DMS153 treated with DMSO at 0.1 percent for 48 hours (cell line): ENCODE measurements around the gene IL1RAPL1.
A peak's percentile ranks its signal among the peaks of the same experiment; 100 is the strongest.
"Not testable (repeated sequence)": the region's sequence is repeated elsewhere in the genome, so short reads cannot be mapped to it uniquely, and the experiment has no call there.

ENCODE experiments used
- DNase-seq: peaks from one replicate; lab custom pipeline; 2025; ENCODE audit not compliant: unreplicated experiment; lab: John Stamatoyannopoulos, UW

The IL1RAPL1 gene

DNA sequence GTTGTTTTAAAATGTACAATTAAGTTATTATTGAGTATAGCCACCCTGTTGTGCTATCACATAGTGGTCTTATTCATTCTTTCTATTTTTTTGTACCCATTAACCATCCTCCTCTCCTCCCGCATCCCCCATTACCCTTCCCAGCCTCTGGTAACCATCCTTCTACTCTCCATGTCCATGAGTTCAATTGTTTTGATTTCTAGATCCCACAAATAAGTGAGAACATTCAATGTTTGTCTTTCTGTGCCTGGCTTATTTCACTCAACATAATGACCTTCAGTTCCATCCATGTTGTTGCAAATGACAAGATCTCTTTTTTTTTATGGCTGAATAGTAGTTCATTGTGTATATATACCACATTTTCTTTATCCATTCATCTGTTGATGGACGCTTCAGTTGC is 179.3 kb downstream of the IL1RAPL1 start:
- DNase-seq = not testable (repeated sequence)

DNA sequence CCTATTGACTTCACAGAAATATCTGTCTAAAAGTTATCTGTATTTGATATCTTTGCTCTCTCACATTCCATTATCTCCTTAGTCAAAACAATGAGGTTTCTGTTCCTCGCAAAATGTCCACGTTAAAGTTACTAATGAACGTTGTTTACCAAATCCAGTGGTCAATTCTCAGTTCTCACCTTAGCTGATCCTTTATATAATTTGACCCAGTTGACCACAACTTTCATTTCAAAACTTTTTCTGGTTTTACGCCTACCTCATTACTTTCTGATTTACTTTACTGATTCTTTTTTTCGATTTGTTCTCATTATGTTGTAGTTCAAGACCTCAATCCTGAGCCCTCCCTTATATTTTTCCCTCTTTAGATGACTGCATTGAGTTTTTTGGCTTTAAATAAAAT is 186.6 kb downstream of the IL1RAPL1 start:
- no peak for DNase-seq

DNA sequence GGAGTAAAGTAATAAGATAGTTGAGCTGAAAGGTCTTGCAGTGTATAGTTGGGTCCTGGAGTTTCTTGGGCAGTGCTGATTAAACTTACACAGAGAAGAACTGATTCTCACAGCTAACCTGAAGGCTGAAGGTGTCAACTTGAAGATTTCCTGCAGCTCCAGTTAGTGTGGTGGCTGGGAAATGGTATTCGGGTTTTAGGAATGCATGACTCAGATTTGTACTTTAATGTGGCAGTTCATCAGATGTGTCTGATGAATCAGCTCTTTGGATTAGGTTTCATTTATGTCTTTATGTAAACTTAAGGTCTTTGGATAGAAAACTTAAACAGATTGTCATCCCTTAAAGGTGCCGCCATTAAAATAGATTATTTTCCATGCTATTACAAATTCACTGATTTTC is 200.0 kb downstream of the IL1RAPL1 start:
- DNase-seq = no peak

DNA sequence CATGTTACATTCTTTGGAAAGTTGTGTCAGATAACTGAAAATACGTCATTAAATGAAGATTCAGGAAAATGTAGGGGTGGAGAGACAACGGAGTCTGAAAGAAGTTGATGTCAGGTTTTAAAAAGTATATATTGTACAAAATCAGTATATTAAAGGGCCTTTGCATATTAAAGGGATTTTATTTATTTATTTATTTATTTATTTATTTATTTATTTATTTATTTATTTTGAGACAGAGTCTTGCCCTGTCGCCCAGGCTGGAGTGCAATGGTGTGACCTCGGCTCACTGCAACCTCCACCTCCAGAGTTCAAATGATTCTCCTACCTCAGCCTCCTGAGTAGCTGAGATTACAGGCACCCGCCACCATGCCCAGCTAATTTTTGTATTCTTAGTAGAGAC is 213.4 kb downstream of the IL1RAPL1 start:
- not testable (repeated sequence) for DNase-seq

DNA sequence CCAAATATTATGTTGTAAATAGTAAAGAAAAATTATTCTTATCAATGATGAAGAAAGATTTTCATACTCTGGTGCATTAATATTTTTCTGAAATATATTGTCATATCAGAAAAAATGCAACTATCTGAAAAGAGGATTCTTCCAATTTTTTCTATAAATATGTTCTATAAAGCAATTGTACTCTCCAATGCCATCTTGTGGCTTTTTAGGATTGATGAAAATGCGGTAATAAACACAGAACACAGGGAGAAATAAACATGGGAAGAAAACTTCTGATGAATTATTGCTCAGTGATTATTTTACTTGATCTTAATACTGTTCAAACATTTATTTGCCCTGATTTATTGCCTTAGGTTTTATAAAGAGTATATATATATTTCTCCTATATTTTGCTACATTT is 215.4 kb downstream of the IL1RAPL1 start:
- no peak for DNase-seq

DNA sequence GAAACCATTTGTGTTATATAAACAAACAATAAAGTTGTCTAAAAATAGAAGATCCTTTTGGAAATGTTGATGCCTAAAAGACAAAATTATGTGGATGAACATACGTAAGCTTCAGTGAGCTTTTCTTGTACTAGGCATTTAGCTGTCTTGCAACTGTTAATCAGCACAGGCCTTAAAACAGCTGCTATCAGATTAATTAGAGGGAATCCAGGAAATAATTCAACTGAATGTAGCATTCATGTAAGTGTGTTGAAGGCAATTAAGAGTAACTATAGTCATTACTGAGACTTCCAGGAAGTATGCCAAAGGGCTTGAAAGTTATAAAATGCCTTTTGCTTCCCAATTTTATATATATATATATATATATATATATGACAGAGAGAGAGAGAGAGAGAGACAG is 248.7 kb downstream of the IL1RAPL1 start:
- DNase-seq = no peak

DNA sequence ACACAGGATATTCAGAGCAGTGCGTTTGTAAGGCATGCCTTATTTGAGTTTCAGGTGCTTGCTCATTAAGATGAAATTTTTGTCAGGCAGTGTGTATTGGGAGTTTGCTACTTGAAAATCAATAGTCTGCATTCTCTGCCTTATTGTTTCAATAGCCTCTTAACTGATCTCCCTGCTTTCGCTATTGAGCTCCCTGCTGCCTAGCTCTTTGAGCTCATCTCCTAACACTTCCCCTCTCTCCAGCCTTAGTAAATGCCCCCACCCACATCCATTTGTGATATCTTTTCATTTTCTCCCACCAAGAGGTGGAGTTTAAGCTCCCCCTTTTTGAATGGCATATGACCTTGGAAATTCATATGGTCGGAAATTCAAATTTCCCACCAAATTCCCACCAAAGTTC is 256.6 kb downstream of the IL1RAPL1 start:
- DNase-seq = no peak

DNA sequence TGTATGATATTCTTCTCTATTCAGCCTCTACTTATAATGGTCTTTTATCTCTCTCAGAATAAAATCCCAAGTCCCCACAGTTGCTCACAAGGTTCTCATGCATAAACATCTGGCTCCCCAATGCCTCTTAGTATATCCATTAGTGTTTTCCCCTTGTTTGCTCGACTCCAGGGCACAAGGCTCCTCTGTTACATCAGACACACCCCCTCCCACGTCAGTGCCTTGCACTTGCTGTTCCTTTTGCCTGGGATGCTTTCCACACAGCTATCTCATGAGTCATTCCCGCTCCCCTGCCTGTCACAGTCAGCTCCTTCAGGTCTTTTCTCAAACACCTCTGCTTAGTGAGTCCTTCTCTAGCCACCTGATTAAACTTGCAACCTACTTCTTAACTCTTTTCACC is 260.2 kb downstream of the IL1RAPL1 start:
- DNase-seq = no peak

DNA sequence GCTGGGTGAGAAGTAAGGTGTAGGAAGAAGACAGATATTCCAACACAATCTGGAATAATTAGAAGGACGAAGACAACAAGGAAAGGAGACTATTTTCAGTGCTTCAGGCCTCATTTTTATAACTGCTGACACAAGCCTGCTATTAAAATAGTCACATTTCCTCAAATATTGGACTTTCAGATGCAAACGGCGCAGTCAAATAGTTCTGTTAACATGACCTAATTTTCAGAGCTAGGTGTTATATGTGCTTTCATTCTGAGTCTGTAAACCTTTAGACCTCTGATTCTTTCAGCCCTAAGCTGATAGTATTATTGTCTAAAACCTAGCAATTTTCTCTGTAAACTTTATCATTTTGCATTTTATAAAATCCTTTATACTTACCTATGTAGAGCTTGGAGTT is 261.5 kb downstream of the IL1RAPL1 start:
- no peak for DNase-seq

DNA sequence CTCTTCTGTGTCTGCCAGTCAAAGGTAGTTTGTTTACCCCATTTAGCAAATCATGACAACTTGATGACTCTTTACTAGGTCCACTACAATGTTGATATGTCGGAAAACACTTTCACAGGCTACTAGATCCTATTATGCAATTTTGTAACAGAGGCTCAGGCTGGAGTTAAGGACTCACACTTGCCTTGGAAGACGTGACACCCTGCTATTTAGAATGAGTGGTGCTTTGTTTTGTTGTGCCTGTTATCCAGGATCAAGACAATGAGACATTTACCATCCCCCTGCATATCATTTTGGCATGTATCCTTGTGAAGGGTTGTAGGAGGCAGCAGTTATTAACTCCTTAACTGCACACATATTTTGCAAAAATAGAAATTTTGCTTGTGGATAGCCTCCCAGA is 263.7 kb downstream of the IL1RAPL1 start:
- DNase-seq = no peak

DNA sequence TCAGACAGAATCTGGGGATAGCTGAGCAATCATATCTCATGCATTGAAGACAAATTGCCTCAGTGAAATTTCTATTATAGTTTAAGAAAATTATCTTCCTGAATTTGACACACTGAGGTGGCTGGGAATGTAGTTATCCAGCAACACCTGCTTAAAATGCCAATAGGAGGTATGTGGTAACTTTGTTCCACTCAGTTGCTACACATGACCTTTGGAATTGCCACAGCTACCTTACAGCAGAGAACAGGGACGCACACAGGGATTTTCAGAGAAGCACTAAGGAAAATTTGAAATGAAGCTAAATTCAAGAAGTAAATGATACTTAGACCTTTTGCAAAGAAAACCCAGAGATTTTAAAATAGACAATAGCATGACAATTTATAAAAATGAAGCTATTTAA is 264.6 kb downstream of the IL1RAPL1 start:
- DNase-seq = no peak

DNA sequence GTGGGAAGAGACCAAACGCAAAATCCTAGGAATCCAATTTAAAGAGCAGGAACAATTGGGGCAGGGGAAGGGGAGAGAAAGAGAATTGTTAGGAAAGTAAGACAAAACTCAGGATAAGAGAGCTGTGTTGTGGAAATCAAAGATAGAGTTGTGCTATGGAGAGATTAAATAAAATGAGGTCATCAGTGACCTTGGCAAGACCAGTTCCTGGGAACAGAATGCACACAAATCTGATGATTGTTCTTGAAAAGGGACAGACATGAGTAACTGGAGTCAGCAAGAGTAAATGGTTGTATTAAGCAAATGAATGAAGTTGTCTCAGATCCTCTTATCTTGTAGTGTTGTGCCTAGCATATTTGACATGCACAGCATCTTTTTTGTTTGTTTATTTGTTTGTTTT is 267.4 kb downstream of the IL1RAPL1 start:
- DNase-seq = no peak

DNA sequence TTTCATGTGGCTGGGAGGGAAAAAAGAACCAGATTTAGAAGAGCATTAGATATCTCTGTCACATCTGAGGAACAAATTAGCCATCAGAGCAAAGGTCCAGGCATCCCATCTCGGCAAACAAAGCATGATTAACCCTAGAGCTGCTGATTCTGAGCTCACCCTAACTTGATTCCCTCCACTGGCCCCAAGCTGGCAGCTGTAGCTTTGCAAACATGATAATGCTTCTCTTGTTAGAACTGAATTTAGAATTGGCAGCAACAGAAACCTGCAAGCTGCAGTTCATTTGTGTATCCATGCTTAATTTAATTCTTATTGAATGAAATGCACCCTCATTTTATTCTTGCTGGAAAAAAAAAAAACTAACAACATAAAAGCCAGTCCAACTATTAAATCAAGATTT is 289.2 kb downstream of the IL1RAPL1 start:
- DNase-seq = no peak

DNA sequence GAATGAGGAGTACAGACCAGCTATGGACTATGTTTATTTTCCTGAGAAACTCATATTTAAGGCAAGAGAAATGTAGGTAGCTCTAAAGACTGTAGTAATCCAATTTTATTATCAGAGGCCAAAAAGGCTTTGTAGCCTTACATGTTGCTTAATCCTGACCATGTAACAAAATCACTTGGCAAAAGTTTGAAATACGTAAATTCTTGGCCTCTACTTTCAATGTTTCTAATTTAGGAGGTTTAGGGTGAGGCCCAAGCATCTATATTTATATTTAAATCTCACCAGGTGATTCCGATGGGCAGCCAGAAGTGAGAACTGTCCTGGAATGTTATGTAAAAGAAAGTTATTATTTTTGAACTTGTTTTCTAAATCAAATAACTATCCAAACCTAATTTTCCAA is 289.7 kb downstream of the IL1RAPL1 start:
- no peak for DNase-seq

DNA sequence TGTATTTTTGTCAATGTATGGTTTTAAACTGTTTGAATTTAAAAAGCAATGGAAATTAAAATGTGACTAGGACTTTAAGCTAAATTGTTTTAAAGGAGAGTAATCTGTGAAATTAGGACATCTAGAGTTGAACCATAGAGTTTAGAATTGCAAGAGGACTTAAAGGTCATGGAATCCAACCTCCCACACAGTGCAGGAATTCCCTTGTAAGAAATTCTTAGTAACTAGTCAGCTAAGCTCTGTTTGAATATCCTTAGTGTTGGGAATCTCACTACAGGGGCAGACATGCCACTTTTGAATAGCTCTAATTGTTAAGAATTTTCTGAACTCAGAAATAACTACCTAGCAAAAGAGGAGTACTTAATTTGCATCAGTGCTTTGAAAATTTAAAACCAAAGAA is 292.9 kb downstream of the IL1RAPL1 start:
- DNase-seq = no peak

DNA sequence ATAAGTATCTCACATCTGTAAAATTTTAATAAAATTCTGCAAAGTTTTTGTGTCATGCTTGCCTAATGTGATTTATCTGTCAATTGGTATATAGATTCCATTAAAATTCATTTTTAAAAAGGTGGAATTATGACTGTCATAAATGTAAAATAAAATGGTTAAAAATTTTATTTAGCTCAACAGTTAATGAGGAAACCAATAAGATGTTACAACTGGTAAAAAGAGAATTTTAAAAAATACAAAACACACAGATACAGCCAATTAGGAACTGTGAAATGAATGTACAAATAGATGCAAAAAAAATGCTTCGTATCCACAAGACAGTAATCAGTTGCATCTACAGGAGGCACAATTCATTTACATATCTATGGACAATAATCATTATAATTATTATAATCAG is 297.6 kb downstream of the IL1RAPL1 start:
- no peak for DNase-seq

DNA sequence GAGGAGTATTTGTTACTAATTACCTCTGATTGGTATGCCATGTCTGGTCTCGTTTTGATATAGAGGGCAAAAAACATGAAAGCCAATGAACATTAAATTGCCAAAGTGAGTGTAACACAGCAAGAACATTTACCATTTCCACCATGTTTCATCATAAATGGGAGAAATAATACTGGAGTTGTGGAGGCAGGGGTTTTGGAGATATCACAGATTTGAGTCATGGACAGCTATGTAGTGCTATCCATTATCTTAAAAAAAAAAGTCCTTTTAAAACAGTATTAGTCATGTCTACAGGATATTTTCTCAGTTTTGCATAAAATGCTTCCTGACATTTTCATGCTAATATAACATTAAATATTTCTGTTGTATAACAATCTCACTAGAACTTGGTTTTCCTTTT is 301.2 kb downstream of the IL1RAPL1 start:
- DNase-seq = no peak

DNA sequence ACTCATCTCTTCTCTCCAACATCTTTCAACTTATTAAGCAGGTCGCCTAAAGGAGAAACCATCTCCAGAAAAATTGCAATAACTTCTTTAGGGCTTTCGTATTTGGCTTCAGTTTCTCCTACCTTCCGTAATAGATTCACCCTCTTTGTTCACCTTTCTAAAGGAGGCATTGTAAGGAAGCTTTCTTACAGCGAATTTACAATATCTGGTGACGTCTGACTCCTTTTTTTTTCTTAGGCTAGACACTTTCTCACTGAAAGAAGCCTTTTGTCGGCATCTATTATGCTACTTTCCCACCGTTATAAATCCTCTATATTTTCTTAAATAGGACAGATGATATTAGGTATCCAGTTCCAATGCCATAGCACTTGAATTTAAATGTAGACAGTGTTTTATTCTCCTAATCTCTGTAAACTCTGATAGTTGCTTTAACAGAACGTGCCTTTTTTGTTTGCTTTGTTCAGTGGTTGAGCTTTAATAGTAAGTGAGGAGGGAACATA is 302.4 kb downstream of the IL1RAPL1 start:
- no peak for DNase-seq

DNA sequence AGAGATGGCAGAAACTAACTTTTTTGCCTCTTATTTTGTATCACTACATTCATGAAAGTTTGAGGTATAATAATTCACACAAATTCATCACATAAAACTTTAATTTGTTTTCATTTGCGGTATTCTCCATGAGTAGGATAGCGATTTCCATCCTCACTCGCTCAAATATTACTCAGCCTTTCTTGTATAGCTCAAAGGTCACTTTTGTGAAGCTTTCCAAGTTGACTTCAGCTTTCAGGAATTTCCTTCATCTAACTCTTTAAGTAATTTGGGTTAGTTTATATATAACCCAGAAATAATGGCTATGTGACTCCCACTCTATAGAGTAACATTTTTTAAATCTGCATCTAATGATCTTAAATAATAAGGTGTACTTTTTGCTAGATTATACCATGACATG is 314.4 kb downstream of the IL1RAPL1 start:
- no peak for DNase-seq

DNA sequence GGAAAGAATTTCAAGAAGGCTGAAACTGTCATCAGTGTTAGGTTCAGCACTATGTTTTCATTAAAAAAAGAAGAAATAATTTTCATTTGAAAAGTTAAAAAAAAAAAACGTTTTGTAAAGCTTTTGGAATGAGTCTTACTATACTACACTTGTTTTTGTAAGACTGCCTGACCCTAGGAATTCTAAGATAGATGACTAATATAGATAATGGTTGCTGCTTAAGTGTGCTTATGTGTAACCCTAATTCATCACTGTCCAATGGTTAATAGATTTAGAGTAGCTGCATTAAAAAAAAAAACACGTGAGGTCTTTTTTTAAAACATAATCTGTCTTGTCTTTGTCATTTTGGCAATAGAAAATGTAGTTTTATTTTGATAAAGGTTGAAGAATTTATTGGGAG is 323.2 kb downstream of the IL1RAPL1 start:
- DNase-seq = no peak

DNA sequence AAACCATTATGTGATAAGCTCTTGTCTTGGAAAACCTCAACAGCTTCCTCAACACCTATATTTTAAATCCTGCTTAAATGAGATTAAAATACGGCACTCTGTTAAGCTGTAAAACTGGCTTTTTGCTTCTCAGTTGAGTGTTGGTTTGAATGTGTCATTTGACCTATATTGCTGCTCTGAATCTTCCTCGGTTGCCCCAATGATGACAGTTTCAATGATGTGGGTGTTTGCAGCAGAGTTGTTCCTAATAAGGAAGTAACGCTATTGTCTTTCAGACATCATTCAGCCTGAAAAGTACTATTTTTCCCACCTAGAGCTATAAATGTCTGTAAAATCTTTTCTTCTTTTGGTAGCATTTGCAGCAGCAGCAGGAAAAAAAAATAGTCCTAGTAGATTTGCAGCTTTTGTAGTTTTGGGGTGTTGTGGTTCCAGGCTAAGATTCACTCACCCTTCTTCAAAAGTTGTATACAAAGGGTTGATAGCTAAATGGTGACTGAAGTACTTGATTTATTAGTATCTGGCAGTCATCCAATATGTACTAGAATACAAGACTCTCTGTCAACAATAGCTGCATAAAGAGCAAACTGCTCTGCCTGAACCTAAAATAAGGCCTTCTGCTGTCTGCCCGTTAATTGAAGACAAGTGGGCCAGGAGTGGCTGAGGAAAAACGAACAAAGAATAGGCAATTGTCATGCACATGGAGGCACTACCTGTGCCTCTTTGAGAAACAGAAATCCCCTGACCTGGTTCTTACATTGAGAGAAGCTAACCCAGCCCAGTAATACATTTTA is 333.1 kb downstream of the IL1RAPL1 start:
- peak; percentile 77 for DNase-seq

DNA sequence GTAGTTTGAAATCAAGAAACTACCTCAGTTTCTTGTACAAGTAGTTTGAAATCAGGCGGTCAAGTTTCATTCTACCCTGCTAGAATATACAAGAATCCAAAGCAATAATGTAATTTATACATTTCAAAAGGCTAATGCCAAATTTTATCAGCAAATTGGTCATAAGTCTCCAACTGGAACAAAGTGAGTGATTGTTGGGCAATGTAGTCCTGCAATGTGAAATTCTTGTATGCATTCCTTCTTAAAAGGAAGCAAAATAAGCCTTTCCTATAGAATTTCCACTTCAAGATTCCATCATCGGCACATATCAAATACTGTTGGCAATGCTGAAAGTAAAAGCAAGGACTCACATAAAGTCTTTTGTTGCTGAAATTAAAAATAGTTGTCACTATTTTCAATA is 334.9 kb downstream of the IL1RAPL1 start:
- no peak for DNase-seq

DNA sequence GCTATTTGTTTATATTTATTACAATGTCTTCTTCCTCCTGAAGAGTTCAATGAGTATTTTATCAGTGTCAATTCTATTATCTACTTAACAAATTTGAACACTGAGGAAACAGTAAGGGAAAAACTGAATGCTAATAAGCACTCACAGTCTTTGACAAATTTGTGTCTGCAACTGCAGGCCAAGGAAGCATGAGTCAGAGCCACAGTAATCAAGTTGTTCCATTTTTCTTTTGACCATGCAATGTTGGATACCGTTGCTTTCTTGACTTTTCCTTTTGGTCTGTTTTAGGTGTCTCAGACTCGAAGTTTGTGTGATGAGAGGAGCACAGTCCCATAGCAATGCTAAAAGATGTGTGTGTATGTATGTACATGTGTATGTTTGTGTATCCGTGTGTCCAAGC is 359.6 kb downstream of the IL1RAPL1 start:
- no peak for DNase-seq
